ENCODE measurements around the gene ASXL3.
A peak's percentile ranks its signal among the peaks of the same experiment; 100 is the strongest.

ASXL3 gene

DNA sequence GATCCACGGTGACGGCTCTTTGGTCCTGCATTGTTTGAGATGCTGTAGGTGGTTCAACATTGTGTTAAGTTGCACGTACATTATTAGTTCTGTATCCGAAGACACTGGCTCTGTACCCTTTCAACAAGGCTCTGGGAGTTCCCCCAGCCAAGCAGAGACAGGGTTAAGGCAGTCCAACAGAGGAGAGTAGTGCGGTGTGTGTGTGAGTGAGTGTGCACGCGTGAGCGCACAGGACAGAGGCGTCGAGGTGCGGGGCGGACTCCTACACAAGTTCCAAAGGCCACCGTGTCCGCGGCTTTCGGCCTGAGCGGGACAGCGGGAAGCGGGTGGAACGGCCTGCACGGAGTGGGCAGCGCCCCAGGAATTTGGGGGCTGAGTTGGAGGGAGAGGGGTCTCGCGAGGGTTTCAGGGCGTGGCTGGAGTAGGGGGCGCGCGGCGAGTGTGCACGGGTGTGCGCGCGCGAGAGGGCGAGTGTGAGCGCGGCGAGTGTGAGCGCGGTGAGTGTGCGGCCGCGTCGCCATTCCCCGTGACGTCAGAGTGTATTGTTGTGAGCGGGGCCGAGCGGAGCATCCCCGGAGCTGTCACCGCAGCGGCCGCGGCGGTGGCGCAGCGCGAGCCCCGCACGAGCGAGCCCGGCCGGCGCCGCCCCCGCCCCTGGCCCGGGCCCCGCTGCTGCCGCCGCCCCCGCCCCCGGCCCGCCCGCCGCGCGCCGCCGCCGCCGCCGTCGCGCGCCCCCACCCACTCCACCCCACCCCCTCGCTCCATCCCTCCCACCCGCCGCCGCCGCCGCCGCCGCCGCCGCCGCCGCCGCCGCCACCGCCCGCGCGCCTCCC lies at the start of gene ASXL3:
ASXL3 (plus strand) TSS at position 535 of the 833 bp plus-strand sequence. CDS start 413 bp downstream, outside the sequence.
- H3K27ac Mint-ChIP-seq: no peak within 1 kb of the TSS
- H3K4me1 Mint-ChIP-seq: peaks cover 4% of the 10 kb centered on the region
- no peaks in the 10 kb centered on the region for H3K9me3 Mint-ChIP-seq
- H3K27me3 Mint-ChIP-seq: peaks cover 10% of the 10 kb centered on the region
- peak within 1 kb of the TSS; percentile 80 for H3K4me3 Mint-ChIP-seq
- no peak for DNase-seq (ENCODE audit: low spot score in 2 of 2)
- peak; percentile 29 for ATAC-seq (ENCODE audit: low read depth)
- peaks cover 3% of the 10 kb centered on the region for H3K36me3 Mint-ChIP-seq

DNA sequence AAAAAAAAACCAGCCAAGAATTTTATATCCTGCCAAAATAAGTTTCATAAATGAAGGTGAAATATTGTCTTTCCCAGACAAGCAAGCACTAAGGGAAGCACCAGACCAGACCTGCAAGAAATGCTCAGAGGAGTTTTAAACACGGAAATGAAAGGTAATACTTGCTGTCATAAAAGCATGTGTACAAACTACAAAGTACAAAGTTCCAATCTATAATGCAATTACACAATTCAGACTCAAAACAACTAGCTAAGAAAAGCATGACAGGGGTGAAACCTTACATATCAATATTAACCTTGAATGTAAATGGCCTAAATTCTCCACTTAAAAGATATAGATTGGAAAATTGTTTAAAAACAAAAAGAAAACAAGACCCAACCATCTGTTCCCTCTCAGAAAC lies 45.0 kb upstream of the ASXL3 start:
- H3K27ac Mint-ChIP-seq: no peak overlapping the region
- no peak overlapping the region for H3K4me3 Mint-ChIP-seq
- DNase-seq (ENCODE audit: low spot score in 2 of 2) (no peak), ATAC-seq (ENCODE audit: low read depth) (no peak)
- H3K36me3 Mint-ChIP-seq: no peaks in the 10 kb centered on the region
- no peaks in the 10 kb centered on the region for H3K4me1 Mint-ChIP-seq
- peaks cover 2% of the 10 kb centered on the region for H3K9me3 Mint-ChIP-seq
- H3K27me3 Mint-ChIP-seq: no peaks in the 10 kb centered on the region

DNA sequence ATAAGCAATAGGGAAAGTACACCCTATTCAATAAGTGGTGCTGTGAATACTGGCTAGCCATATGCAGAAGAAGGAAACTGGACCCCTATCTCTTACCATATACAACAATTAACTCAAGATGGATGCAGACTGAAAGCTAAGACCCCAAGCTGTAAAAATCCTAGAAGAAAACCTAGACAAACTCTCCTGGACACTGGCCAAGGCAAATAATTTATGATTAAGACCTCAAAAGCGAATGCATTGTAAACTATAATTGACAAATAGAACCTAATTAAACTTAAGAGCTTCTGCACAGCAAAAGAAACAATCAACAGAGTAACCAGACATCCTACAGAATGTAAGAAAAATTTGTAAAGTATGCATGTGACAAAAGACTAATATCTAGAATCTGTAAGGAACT lies 41.1 kb upstream of the ASXL3 start:
- no peak overlapping the region for H3K4me3 Mint-ChIP-seq
- H3K36me3 Mint-ChIP-seq: no peaks in the 10 kb centered on the region
- H3K4me1 Mint-ChIP-seq: no peaks in the 10 kb centered on the region
- no peak overlapping the region for H3K27ac Mint-ChIP-seq
- peaks cover 1% of the 10 kb centered on the region for H3K9me3 Mint-ChIP-seq
- no peak for ATAC-seq (ENCODE audit: low read depth)
- no peak for DNase-seq (ENCODE audit: low spot score in 2 of 2)
- H3K27me3 Mint-ChIP-seq: no peaks in the 10 kb centered on the region

DNA sequence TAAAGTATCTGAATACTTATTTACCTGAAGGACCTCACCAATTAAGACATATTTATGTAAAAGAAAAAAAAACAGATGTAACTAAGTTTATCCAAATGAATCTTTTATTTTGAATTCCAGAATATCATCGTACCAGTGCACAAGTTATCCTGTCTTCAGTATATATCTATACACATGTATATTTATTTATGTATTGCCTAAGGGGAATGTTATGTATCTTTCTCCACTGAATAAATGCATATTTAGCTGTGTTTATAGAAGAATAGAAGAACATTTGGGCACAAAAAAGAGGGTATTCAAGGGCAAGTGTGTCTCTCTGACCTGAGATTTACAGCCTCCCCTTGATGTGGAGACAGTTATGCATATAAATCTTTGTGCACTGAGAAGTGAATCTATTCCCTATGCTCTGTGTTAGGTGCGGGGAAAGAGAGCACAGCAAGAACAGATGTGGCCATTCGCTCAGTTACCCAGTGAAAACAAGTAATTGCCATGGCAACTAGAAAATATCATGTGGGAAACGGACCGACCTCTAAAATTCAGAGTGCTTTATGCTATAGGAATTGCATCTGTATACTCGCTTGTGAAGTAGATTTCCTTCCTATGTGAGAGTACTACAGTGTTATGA lies 39.5 kb upstream of the ASXL3 start:
- Mint-ChIP-seq H3K27ac (no peak overlapping the region), H3K27me3 (no peaks in the 10 kb centered on the region), H3K4me3 (no peak overlapping the region), H3K4me1 (no peaks in the 10 kb centered on the region), H3K36me3 (no peaks in the 10 kb centered on the region), H3K9me3 (peaks cover 1% of the 10 kb centered on the region)
- ATAC-seq (ENCODE audit: low read depth): no peak
- DNase-seq (ENCODE audit: low spot score in 2 of 2): no peak

DNA sequence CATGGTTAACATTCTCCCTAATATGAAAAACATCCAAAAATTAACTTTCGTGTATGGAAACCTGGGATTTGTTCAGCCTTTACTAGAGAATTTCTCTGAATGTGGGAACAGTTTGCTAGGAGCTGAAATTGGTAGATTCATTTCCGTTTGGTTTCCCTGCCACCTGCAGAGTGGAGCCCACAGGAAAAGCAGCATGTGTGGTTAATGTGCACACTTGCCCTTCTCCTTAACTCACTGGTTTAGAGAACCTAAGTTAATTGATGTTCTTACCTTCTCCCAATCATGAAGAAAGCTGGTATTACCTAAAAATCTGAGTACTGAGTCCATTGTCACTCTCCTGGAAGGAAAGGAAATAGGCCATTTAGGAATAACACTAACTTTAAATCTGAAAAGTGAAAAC lies 37.6 kb upstream of the ASXL3 start:
- Mint-ChIP-seq H3K27ac (no peak overlapping the region), H3K36me3 (no peaks in the 10 kb centered on the region), H3K4me3 (no peak overlapping the region), H3K4me1 (no peaks in the 10 kb centered on the region), H3K9me3 (peaks cover 1% of the 10 kb centered on the region), H3K27me3 (no peaks in the 10 kb centered on the region)
- DNase-seq (ENCODE audit: low spot score in 2 of 2): no peak
- ATAC-seq (ENCODE audit: low read depth): no peak

DNA sequence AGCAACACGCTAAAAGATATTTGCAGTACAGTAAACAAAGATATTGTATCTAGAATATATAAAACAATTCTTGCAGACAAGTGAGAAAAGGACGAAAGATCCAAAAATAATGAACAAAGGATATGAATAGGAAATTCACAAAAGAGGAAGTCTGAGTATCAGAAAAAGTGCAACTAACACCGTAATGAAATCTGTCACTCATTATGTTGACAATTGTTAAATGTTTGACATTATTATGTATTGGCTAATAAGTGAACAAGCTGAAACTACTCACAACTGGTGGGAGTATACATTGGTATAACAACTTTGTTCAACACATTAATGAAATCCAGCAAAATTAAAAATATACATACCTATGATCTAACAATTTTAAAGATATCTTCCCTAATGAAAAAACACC lies 36.7 kb upstream of the ASXL3 start:
- ATAC-seq (ENCODE audit: low read depth) (no peak), DNase-seq (ENCODE audit: low spot score in 2 of 2) (no peak)
- Mint-ChIP-seq H3K4me3 (no peak overlapping the region), H3K27me3 (no peaks in the 10 kb centered on the region), H3K27ac (no peak overlapping the region), H3K36me3 (no peaks in the 10 kb centered on the region), H3K9me3 (peaks cover 1% of the 10 kb centered on the region), H3K4me1 (no peaks in the 10 kb centered on the region)

DNA sequence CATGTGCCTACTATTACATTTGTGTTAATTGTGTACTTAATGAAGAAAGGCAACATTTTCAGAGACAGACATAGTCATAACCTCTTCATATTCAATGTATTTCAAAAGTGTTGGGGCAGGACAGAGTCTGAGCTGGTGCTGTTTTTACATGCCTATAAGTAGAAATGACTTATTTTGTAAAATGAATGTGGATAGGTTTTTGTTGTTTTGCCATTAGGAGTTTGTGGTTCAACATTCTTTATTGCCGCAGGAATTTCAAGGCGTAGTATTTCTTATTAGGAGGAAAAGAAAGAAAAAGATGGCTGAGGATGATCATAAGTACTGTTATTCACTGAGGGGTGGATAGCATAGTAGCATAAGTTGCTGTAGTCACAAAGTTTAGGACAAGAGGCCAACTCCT lies 21.2 kb upstream of the ASXL3 start:
- Mint-ChIP-seq H3K9me3 (peaks cover under 1% of the 10 kb centered on the region), H3K27ac (no peak overlapping the region), H3K27me3 (no peaks in the 10 kb centered on the region), H3K4me1 (no peaks in the 10 kb centered on the region), H3K36me3 (no peaks in the 10 kb centered on the region), H3K4me3 (no peak overlapping the region)
- ATAC-seq (ENCODE audit: low read depth): no peak
- no peak for DNase-seq (ENCODE audit: low spot score in 2 of 2)

DNA sequence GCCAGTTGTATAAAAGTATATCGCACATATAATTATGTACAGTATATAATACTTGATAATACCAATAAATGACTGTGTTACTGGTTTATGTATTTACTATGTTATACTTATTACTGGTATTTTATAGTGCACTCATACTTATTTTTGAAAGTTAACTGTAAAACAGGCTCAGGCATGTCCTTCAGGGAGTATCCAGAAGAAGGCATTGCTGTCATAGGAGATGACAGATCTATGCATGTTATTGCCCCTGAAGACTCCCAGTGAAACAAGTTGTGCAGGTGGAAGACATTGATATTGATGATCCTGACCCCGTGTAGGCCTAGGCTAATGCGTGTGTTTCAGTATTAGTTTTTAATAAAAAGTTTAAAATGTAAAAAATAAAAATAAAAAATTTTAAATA lies 20.3 kb upstream of the ASXL3 start:
- no peak for ATAC-seq (ENCODE audit: low read depth)
- Mint-ChIP-seq H3K27ac (no peak overlapping the region), H3K36me3 (no peaks in the 10 kb centered on the region), H3K4me3 (no peak overlapping the region), H3K9me3 (peaks cover 2% of the 10 kb centered on the region), H3K27me3 (no peaks in the 10 kb centered on the region), H3K4me1 (no peaks in the 10 kb centered on the region)
- DNase-seq (ENCODE audit: low spot score in 2 of 2): no peak

DNA sequence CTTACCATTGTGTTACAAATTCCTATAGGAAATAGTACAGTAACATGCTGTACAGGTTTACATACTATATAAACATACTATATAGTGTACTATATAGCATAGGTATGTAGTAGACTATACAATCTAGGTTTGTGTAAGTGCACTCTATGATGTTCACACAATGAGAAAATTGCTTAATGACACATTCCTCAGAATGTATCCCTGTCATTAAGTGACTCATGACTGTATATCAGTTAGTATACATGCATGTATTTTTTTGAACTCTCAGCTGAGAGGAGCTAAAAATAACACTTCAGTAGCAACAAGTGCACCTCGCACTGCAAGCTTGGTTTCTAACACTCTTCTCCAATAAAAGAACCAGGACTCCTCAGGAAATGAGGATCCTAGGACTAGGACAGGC lies 19.5 kb upstream of the ASXL3 start:
- Mint-ChIP-seq H3K4me3 (no peak overlapping the region), H3K36me3 (no peaks in the 10 kb centered on the region), H3K9me3 (peaks cover 2% of the 10 kb centered on the region), H3K27ac (no peak overlapping the region), H3K27me3 (no peaks in the 10 kb centered on the region), H3K4me1 (no peaks in the 10 kb centered on the region)
- ATAC-seq (ENCODE audit: low read depth): no peak
- DNase-seq (ENCODE audit: low spot score in 2 of 2): no peak

DNA sequence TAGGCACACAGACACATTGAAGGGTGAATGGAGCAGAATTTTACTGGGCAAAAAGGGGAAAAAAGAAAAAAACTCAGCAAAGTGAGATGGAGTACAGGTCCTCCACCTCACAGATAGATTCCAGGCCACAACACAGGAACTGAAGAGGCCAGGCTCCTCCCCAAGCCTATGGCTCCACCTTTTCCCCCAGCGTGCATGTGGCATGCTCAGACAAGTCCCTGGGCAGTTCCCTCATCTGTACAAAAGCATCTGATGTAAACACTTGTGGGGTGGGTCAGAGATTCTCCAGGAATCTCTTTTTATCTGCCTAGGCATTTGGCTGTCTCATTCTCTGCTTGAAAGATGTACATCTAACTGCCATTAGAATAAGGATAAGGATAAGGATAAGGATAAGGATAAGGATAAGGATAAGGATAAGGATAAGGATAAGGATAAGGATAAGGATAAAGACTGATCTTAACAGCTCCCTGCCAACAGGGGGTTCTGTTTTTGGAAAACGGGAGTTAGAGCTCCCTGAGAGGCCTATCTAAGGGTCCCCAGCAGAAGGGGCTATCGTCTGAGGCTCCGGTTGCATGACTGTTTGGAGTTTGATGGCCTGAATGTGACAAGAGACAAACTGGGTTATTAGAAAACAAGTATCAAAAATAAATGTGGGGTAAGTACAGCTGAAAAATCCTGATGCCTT lies 17.2 kb upstream of the ASXL3 start:
- no peak for DNase-seq (ENCODE audit: low spot score in 2 of 2)
- H3K27me3 Mint-ChIP-seq: no peaks in the 10 kb centered on the region
- peaks cover 3% of the 10 kb centered on the region for H3K9me3 Mint-ChIP-seq
- H3K4me3 Mint-ChIP-seq: no peak overlapping the region
- no peaks in the 10 kb centered on the region for H3K4me1 Mint-ChIP-seq
- no peaks in the 10 kb centered on the region for H3K36me3 Mint-ChIP-seq
- no peak overlapping the region for H3K27ac Mint-ChIP-seq
- no peak for ATAC-seq (ENCODE audit: low read depth)

DNA sequence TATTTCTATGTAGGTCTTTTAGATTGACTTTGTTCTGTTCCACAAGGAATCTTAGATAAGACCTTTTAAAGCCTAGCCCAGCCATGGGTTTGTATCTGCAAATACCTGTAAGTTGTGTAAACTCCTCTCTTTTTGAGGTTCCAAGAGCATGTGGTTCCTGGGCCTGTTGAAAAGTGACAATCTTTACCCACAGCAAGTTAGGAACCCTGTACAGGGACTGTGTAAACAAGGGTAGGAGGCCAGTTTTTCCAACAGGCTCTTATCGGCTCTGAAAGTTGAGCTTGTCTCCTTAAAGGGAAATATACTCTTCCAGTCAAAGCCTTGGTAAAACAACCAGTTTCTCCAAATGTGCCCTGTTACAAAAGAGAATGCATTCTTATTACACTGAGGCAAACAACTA lies 15.3 kb upstream of the ASXL3 start:
- ATAC-seq (ENCODE audit: low read depth): no peak
- H3K4me3 Mint-ChIP-seq: no peak overlapping the region
- DNase-seq (ENCODE audit: low spot score in 2 of 2): no peak
- H3K36me3 Mint-ChIP-seq: no peaks in the 10 kb centered on the region
- H3K27ac Mint-ChIP-seq: no peak overlapping the region
- H3K4me1 Mint-ChIP-seq: no peaks in the 10 kb centered on the region
- peaks cover 9% of the 10 kb centered on the region for H3K9me3 Mint-ChIP-seq
- H3K27me3 Mint-ChIP-seq: no peaks in the 10 kb centered on the region

DNA sequence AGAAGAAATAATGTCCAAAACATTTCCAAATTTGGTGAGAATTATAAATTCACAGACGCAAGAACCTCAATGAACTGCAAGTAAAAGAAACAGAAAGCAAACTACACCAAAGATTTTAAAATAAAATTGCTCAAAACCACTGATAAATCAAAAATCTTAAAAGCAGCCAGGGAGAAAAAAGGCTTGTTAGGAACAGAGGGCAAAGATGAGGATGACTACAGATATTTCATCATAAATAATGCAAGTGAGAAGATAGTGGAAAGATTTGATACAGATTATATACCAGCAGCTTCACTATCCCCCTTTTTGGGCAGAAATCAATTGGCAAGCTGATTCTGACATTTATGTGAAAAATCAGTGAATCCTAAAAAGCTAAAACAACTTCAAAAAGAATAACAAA lies 10.3 kb upstream of the ASXL3 start:
- Mint-ChIP-seq H3K27me3 (no peaks in the 10 kb centered on the region), H3K9me3 (peaks cover 7% of the 10 kb centered on the region), H3K4me3 (no peak overlapping the region), H3K36me3 (no peaks in the 10 kb centered on the region), H3K4me1 (no peaks in the 10 kb centered on the region), H3K27ac (no peak overlapping the region)
- DNase-seq (ENCODE audit: low spot score in 2 of 2): no peak
- no peak for ATAC-seq (ENCODE audit: low read depth)

DNA sequence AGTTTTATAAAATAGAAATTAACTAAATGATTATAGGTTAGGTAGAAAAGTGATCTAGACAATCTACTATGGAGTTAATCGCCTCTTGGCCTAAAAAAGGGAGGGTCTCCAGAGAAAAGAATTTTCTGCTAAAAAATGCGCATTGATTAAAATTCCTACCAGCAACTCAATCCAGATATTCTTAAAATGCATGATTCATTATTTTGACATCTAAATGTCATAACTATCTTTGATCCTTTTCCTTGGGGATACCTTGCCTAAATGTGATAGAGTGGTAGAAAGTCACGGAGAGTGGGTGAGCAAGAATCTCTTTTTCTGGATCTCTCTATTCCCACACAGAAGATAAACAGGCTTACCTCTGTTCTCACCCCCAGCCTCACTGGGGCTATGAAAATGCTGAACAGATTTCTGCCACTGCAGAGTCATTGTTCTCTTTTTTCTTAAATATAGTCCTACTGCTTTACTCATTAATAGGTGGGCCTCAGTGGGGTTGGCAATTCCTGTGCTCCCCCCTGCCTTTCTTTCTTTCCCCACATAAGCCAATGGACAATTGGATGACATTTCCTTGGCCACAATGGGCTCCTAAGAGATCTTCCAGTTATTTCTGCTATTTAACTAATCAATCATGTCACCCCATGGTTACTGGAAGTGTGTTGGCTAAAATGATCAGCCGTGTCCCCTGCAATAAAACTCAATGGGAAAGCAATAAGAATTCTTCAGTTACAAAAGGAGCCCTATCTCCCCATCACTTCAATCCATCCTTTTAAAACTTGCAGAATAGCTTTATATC lies 5.8 kb upstream of the ASXL3 start:
- H3K27me3 Mint-ChIP-seq: peaks cover 4% of the 10 kb centered on the region
- peaks cover 4% of the 10 kb centered on the region for H3K9me3 Mint-ChIP-seq
- H3K4me3 Mint-ChIP-seq: no peak overlapping the region
- H3K27ac Mint-ChIP-seq: no peak overlapping the region
- ATAC-seq (ENCODE audit: low read depth) (no peak), DNase-seq (ENCODE audit: low spot score in 2 of 2) (no peak)
- no peaks in the 10 kb centered on the region for H3K4me1 Mint-ChIP-seq
- no peaks in the 10 kb centered on the region for H3K36me3 Mint-ChIP-seq

DNA sequence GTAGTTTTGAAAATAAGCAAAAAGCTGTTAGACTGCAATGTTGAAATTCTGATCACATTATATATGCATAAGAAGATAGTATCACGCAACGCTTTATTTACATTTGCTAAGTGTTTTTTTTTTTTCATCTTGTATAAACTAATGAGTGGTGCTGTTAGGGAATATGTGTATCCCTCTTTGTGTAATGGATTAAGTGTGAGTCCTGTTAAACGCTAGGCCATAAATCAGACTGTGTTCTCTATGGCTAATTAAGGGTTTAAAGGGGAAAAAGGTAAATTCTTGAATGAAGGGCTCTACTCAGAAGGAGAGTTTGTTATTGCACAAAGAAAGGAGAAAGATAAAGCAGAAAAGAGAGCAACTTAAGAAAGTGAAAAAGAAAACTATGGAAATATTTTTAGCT lies 4.8 kb upstream of the ASXL3 start:
- ATAC-seq (ENCODE audit: low read depth): no peak

More for the DNA sequence above, 4.8 kb upstream of the ASXL3 start:
- no peaks in the 10 kb centered on the region for H3K9me3 Mint-ChIP-seq
- H3K36me3 Mint-ChIP-seq: peaks cover 3% of the 10 kb centered on the region
- peaks cover 4% of the 10 kb centered on the region for H3K4me1 Mint-ChIP-seq
- DNase-seq (ENCODE audit: low spot score in 2 of 2): no peak
- H3K27ac Mint-ChIP-seq: no peak overlapping the region
- peaks cover 10% of the 10 kb centered on the region for H3K27me3 Mint-ChIP-seq
- H3K4me3 Mint-ChIP-seq: no peak overlapping the region
